GM18505 (cell line): ENCODE measurements around the gene NAMPT.

Source experiments
- ATAC-seq: cut with Tn5 transposase; IDR thresholded peaks from one replicate; pipeline ENCODE4 v1.9.1; 2021; ENCODE audit not compliant: unreplicated experiment
- POLR2A ChIP-seq: IDR thresholded peaks from 4 replicates; pipeline ENCODE4 v1.6.1; 2011; ENCODE audit warnings: borderline replicate concordance; ENCODE audit not compliant: insufficient read depth, insufficient read length; ENCODE audit errors: extremely low read depth

NAMPT gene

GRCh38 chr7:106247841-106248240 lies 36.9 kb downstream of the NAMPT start:
- no peak for TF ChIP-seq POLR2A
- ATAC-seq, result no peak

GRCh38 chr7:106246902-106247711 lies 37.7 kb downstream of the NAMPT start:
- TF ChIP-seq POLR2A, result no peak
- no peak for ATAC-seq

- ATAC-seq, result no peak
- TF ChIP-seq POLR2A, result no peak
These were observed 40.9 kb downstream of the NAMPT start for GRCh38 chr7:106243893-106244292.

GRCh38 chr7:106239406-106239805 lies 45.4 kb downstream of the NAMPT start:
- no peak for ATAC-seq
- no peak for TF ChIP-seq POLR2A

- no peak for ATAC-seq
- no peak for TF ChIP-seq POLR2A
These were observed 46.0 kb downstream of the NAMPT start for GRCh38 chr7:106238830-106239229.

GRCh38 chr7:106236065-106236464 lies 48.7 kb downstream of the NAMPT start:
- no peak for TF ChIP-seq POLR2A
- no peak for ATAC-seq

- no peak for ATAC-seq
- TF ChIP-seq POLR2A, result no peak
These were observed 50.4 kb downstream of the NAMPT start for GRCh38 chr7:106234425-106234824.

GRCh38 chr7:106231856-106232490 lies 52.8 kb downstream of the NAMPT start:
- no peak for ATAC-seq
- TF ChIP-seq POLR2A, result no peak

- no peak for TF ChIP-seq POLR2A
- ATAC-seq, result no peak
These were observed 58.9 kb downstream of the NAMPT start for GRCh38 chr7:106225856-106226255.

- no peak for ATAC-seq
These were observed 60.0 kb downstream of the NAMPT start for GRCh38 chr7:106224797-106225196.

GRCh38 chr7:106223156-106223555 lies 61.6 kb downstream of the NAMPT start:
- no peak for TF ChIP-seq POLR2A
- ATAC-seq, result no peak

More at GRCh38 chr7:106224797-106225196, 60.0 kb downstream of the NAMPT start:
- TF ChIP-seq POLR2A, result no peak

GRCh38 chr7:106222545-106222944 lies 62.2 kb downstream of the NAMPT start:
- ATAC-seq, result no peak
- TF ChIP-seq POLR2A, result no peak

- no peak for ATAC-seq
- no peak for TF ChIP-seq POLR2A
These were observed 64.5 kb downstream of the NAMPT start for GRCh38 chr7:106220307-106220706.

- TF ChIP-seq POLR2A, result no peak
These were observed 65.6 kb downstream of the NAMPT start for GRCh38 chr7:106219170-106219569.

More at GRCh38 chr7:106219170-106219569, 65.6 kb downstream of the NAMPT start:
- no peak for ATAC-seq
